ENCODE measurements around the gene TRA2B.

DNA sequence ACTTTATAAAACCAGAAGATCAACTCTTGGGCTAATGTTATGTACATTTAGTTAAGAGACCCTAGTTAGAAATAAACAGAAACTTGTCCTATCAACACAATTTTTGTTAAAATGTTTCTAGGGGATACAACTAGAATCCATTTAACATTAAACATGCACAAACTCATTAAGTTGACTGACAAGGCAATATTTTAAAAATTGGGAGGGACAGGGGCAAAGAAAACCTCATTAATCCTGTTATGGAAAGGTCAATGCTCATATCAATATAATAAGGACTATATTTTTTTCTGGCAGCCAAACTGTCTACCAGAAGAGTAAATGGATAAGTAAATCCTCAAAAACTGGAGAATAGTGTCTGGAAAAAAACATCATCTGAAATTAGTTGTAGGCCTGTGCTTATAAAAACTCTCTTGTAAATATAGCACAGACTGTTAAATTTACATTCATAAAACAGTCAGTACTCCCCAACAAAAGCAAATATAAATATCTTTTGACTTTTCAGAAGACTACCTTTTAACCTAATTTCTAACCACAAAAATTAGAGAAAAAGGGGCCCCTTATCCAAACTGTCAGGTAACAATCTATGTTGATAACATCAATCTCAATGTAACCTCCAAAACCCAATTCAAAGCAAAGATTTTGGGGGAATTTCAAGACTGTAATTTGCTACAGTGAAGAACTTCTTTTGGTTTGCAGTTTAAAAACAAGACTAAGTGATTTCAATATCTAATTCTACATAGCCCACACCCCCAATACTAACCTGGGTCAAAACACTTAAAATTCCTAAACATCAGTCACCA, 4.2 kb downstream of the TRA2B start:
- TF ChIP-seq, protein P1, sequence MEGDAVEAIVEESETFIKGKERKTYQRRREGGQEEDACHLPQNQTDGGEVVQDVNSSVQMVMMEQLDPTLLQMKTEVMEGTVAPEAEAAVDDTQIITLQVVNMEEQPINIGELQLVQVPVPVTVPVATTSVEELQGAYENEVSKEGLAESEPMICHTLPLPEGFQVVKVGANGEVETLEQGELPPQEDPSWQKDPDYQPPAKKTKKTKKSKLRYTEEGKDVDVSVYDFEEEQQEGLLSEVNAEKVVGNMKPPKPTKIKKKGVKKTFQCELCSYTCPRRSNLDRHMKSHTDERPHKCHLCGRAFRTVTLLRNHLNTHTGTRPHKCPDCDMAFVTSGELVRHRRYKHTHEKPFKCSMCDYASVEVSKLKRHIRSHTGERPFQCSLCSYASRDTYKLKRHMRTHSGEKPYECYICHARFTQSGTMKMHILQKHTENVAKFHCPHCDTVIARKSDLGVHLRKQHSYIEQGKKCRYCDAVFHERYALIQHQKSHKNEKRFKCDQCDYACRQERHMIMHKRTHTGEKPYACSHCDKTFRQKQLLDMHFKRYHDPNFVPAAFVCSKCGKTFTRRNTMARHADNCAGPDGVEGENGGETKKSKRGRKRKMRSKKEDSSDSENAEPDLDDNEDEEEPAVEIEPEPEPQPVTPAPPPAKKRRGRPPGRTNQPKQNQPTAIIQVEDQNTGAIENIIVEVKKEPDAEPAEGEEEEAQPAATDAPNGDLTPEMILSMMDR (IDR thresholded peaks at IDR 0.05), result no peak
- no peak for TF ChIP-seq ZFX (IDR thresholded peaks at IDR 0.05; ENCODE audit: borderline replicate concordance)

Measured in 22Rv1 (cell line).